Eye (tissue), 1 donor: ENCODE data around the gene SFMBT1.
A peak's percentile ranks its signal among the peaks of the same experiment; 100 is the strongest.

Experiments used
- DNase-seq: peaks from one replicate; pipeline ENCODE4 v3.0.0-alpha.2; 2015

SFMBT1 gene

DNA sequence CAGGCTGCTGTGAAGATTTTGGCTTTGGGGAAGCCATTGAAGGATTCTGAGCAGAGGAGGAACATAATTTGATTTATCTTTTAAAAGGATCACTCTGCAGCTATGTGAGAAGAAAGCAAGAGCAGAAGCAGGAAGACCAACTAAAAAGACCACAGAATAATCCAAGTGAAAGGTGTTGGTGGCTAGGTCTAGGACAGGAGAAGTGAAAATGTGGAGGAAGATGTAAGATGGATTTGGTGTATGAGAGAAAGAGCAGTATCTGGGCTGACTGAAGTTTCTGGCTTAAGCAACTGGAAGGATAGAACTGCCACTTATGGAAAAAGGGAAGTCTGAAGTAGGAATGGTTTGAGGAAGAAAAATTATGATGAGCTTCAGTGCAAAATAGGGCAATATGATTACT is 62.0 kb downstream of the SFMBT1 start:
- DNase-seq: no peak

DNA sequence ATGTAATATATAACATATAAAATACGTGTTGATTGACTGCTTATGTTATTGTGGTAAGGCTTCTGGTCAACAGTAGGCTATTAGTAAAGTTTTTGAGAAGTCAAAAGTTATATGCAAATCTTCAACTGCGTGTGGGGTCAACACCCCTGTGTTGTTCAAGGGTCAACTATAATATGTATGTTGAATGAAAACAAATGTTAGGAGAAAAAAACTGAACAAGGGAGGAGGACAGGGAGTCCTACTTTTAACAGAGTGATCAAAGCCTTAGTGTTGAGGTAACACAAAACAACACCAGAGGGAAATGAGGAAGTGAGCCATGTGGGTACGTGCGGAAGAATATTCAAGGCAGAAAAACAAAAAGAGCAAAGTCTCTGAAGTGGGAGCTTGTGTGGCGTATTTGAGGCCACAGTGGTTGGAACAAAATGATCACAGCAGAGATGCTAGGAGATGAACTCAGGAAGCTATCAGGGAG is 62.5 kb downstream of the SFMBT1 start:
- DNase-seq: no peak

DNA sequence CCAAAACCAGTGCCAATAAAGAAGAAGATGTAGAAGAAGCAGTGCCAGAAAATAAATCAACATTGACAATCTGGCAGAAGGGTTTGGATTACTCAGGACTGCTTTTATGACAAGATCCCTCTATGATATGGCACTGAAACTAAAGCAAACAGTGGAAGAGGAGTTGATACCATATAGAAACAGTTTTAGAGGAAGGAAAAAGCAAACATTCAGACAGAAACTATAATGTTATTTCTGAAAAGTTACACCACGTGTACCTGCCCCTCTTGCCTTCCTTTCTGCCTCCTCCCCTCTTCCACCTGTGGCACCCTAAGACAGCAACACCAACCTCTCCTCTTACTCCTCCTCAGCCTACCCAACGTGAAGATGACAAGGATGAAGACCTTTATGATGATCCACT is 63.0 kb downstream of the SFMBT1 start:
- DNase-seq: no peak

DNA sequence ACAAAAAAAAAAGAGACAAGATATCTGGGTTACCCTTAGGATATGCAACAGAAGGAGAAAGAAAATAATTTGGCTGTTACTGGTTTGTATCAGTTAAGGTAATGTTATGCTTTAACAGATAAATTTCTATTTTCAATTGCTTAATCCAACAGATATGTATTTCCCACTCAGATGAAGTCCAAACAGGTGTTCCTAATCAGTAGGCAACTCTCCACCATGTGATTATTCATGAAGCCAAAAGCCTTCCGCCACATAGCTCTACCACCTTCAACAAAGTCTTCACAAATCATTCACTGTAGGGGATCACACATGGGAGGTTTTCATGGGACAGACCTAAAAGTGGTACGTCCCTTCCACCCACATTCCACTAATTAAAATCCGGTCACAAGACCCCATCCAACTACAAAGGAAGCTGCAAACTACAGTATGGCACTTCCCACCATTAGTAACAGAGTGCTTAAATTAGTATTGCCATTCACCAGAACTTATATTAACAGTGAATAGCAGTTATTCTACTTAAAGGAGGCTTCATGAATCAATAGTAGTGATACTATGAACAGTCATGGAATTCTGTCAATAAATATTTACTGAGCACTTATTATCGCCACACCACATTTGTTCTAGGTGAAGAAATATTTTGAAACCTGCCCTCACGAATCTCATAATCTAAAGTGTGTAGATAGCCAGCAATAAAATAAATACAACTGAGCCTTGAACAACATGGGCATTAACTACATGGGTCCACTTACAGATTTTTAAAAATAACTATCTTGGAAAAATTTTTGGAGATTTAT is 66.5 kb downstream of the SFMBT1 start:
- no peak for DNase-seq

DNA sequence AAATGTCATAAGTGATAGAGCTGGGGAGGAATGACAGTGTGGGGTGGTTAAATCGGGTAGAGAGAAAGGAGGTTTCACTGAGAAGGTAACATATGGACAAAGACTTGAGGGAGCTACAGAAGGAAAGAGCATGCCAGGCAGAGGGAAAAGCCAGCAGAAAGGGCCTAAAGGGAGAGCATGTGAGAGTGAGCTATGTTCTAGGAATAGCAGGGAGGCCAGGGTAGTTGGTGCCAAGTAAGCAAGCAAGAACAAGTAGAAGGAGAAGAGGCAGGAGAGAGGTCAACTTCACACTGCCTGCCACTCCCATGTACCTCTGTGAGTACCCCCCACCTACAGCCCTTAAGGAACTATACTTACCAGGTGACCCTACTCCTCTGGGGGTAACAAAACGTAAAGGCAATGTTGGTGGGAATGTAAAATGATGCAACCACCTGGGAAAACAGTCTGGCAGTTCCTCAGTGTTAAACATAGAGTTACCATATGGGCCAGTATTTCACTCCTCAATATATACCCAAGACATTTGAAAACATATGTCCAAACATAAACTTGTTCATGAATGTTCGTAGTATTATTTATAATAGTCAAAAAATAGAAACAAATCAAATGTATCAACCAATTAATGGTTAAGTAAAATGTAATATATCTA is 67.6 kb downstream of the SFMBT1 start:
- DNase-seq: no peak

DNA sequence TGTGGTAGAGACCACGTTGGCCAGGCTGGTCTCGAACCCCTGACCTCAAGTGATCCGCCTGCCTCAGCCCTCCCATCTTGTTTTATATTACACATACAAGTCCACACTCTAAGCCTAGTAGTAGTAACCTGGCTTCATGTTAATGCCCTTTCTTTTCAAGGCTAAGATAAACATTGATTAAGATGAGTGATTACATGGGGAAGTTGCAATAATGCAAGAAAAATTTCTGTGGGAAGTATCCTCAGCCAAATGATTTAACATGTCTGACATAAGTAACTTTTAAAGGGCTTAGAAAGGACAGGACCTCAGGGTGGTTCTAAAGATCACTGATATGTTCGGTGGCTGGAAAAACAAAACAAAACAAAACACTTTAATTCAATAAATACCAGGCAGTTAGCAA is 72.1 kb downstream of the SFMBT1 start:
- DNase-seq: no peak

DNA sequence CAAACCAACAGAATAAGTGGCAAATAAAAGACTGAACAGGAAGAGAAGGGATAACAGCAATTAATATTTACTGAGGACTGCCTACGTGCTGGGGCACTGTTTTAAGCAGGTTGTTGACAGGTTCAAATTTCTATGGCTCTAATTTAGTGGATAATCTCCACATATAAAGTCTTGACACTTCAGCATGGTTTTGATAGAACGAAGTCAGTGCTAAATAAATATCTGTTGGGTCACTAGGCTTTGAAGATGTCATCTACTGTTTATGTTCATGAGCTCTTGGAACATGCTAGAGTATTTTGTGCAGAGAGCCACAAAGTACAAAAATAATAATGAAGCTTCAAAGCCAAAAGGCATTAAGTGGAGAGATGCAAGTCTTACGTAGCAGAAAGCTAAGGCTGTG is 74.0 kb downstream of the SFMBT1 start:
- no peak for DNase-seq

DNA sequence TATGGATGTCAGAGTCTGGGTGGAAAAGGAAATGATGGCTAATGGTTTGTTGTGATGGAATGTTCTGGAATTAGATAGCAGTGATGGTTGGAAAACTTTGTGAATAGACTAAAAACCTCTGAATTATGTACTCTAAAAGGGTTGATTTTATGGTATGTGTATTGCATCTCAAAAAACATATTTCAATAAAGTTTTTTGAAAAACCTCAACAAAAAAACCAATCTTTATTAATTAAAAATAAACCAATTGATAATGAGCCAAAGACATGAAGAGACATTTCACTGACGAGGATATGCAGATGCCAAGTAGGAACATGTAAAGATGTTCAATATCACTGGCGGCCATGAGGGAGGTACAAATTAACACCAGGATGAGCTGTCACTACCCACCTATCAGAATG is 78.5 kb downstream of the SFMBT1 start:
- no peak for DNase-seq

DNA sequence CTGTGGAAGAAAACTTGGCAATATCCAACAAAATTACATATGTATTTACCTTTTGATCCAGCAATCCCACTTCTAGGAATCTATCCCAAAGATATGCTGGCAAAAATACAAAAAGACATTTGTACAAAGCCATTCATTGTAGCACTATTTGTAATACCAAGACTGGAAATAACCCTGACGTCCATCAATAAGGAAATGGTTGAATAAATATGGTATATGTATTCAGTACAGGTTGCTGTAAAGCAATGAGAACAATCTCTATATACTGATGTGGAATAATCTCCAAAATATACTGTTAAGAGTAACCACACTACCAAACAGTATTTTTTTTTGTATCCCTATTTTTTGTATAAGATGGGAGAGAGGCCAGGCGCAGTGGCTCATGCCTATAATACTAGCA is 83.7 kb downstream of the SFMBT1 start:
- DNase-seq: no peak

DNA sequence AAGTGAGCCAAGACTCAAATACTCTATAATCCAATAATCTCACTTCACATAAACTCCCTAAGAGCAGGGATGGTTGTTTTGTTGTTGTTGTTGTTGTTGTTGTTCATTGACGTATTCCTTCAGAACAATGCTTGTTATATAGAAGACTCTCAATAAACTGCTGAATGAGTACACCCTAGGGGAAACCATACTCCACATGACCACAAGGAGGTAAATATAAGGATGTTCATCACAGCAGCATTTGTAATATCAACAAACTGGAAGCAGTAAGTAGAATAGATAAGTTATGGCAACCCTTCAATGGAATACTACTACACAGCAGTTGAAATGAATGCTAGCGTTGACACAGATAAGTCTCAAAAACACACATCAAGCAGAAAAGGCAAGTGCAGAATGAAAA is 86.1 kb downstream of the SFMBT1 start:
- no peak for DNase-seq

DNA sequence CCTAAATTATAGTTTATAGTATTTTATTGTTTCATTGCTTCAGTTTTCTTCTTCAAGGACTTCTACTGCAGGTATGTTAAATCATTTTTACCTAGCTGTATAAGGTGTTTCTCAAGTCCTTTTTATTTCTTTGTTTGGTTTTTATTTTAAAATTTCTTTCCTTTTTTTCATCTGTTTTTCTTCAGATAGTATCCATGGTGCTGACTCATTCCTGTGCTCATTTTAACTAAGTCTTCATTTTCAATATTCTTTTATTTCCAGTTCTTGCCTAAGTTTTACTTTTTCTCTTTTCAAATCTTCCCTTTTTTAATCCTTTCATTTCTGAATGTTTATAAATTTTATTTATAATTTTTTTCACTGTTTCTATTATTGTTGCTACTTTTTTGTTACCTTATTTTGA is 106.3 kb downstream of the SFMBT1 start:
- no peak for DNase-seq

DNA sequence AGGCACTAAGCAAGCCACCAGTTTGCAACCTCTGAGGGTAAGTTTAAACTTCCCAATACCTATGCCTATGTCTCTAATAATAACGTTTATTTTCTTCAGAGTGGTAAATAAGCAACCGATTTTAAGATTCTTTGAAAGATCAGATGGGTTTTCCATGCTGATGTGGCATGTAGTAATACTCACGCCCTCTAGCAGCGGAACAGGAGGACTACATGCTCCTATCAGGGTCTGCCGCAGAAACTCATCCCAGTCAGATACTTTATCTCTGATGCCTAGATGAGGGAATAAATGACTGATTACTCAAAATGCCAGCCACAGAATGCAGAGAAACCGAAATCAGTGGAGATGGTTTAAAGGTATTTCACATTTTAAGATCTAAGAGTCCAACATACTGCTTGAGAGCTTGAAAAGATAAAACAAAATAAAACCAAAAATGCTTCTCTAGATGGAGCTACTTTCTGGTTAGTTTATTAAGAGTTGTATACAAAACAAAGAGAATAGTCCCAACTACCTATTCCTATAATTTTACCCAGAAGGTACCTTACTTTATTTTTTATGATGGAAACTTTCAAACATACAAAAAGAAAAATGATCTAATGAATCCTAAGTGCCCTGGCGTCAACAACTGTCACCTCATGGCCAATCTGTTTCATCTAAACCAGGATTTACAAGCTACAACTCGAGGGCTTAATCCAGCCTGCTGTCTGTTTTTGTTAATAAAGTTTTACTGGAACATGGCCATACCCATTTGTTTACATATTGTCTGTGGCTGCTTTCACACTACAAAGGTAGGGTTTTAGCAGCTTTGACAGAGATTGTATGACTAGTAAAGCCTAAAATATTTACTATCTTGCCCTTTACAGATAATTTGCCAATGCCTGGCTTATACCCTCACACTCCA is 111.0 kb downstream of the SFMBT1 start:
- DNase-seq: peak; percentile 71

DNA sequence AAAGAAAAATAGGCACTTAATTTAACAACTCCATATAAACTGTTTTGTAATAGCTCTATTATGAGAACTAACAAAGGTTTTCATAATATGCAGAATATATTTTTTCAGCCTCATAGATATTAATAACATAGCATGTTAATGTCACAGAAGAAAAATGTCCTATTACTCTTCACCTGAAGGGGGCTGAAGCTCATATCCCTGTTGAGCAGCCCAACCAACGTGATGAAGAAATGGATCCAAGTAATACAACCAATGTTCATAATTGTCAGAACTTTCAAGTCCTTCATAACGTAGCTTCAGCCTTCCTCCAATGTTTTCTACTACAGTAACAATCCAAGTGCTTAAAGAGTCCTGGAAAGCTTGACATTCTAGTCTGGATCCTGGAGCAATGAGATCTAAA is 114.0 kb downstream of the SFMBT1 start:
- DNase-seq: no peak

DNA sequence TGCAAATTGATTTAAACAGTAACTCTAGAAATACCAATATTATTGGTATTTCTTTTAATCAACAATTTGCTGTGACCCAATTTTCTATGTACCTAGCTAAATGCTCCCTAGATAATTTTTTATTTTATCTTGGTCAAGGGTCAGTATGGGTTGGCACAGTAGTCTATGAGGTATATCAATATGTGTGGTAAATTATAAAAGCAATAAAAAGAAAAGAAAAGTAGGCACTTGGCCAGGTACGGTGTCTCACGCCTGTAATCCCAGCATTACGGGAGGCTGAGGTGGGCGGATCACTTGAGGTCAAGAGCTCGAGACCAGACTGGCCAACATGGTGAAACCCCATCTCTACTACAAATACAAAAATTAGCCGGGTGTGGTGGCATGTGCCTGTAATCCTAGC is 114.5 kb downstream of the SFMBT1 start:
- no peak for DNase-seq

DNA sequence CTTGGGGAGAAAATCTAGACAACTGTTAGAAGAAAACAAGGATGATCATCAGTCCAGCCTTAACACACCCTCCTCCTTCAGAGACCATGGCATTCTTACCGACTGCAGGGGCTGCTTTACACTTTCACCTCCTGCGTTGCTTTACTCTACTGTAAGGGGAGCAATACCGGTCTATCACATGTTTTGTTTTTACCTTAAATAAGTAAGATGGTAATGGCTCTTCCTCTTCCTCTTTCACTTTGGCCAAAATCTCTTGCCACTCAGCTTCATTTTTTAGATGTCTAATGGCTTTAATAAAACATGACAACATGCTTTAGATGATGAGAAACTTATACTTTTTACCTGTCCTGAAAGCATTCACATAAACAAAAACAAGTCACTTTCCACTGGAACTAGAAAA is 115.1 kb downstream of the SFMBT1 start:
- no peak for DNase-seq

DNA sequence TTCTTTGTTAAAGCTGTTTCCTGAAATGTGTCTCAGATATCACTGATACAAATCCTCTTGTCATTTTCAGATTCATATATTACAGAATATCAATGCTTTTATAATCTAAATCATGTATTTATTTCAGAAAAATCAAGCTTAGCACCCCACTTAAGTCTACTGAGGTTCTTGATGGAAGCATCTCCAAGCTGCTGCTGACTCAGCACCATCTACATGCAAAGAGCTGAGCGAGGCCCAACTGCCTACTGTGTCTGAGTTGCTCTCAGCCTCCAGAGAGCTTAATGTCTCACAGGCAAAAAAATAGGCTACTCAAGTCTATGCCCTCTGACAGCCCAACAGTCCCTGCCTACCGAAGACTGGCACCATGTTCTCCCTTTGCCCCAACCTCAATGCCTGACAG is 119.3 kb downstream of the SFMBT1 start:
- DNase-seq: no peak

DNA sequence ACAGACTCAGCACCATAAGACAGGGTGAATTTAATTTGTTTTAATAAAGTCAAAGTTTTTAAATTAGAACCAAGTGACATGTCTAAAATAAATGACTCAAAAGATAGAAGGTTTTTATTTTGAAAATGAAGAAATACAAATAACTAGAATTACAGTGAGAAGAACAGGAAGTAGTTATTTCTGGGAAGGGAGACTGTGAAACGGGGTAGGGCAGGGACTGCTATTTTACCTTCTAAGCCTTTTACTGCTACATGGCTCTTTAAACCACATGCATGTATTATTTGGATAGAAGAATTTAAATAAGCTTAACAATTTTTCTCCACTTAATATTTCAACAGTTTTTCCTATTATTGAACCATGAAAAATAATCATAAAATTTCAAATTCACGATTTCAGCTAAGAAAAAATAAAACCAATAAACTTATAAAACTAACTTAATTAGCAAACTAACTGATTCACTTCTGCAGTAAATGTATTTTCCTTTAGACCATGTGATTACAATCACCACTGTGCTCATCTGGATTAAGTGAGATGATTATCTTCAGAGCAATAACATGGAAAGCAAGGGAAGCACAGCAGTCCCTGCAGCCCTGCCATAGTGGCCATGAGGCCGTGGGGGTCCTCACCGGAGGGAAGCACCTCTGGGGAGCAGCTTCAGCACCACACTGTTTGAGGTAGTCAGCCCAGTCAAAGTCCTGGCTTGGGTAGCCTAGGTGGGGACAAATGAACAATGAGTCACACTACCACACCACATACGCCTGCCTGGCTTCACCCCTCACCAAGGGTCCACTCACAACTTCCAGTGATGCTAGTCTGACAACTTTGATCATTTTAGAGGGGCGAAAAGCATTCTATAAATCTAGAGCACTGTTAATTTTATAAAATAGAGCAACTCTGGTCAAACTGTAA is 120.2 kb downstream of the SFMBT1 start:
- DNase-seq: no peak

DNA sequence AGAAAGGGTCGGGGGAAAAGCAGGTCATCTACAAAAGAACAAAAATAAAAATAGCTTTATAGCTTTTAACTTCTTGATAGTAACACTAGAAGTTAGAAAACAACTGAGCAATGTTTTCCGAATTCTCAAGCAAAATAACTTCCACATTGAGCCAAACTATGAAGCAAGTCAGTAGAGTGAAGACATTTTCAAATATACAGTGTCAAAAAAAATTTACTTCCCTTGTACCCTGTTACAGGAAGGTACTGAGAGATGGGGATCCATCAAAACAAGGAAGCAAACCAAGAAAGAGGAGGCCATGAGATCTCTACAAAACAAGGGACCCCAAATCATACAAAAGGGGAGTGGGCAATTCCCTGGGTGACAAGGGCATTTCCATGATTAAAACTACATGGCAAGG is 121.9 kb downstream of the SFMBT1 start:
- no peak for DNase-seq

DNA sequence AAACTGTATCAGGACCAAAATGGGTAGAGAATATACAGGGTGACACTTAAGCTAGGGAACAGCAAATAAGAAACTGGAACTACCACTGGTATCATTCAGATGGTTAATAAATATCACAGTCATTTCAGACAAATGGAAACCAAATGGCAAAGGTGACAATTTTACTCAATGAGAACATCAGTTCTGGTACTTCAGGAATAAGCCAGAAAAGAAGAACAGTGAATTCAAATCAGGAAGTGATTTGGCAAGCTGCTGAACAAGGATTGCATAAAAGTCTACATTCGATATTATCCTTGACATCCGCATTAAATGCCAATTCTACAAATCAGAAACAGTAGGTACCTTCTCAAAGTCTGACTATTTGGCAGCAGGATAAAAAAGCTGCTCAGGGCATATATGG is 125.0 kb downstream of the SFMBT1 start:
- DNase-seq: no peak

DNA sequence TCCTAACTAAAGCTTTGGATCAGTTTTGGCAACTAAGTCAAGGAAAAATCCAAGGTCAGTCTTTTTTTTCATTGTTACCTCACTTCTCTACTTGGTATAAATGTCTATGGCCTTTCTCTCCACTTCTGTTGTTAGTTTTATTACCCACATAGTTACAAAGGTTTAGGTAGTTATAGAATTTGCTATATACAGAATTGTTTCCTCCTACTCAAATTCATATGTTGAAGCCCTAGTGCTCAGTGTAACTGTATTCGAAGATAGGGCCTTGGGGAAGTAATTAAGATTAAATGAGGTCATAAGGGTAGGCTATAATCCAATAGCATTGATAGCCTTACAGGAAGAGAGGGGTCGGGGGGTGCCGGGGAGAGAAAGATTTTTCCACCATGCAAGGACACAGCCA is 128.8 kb downstream of the SFMBT1 start:
- DNase-seq: no peak

DNA sequence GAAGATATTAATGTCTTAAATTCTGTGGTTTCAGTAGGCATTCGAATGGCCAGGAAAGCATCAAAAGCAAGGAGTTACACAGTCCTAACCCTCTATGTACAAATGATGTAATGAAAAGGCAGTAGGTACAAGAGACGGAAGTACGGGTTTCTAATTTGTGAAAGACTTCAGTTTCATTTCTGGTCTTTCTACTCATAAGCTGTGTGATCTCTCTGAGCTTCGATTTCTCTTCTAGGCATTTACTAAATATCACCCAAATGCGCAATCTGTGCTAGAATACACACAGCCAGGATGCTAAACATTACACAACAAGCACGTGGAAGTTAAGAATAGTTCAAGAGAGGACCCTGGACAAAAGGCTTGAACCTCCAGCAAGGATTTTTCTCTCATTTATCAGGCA is 130.6 kb downstream of the SFMBT1 start:
- no peak for DNase-seq

DNA sequence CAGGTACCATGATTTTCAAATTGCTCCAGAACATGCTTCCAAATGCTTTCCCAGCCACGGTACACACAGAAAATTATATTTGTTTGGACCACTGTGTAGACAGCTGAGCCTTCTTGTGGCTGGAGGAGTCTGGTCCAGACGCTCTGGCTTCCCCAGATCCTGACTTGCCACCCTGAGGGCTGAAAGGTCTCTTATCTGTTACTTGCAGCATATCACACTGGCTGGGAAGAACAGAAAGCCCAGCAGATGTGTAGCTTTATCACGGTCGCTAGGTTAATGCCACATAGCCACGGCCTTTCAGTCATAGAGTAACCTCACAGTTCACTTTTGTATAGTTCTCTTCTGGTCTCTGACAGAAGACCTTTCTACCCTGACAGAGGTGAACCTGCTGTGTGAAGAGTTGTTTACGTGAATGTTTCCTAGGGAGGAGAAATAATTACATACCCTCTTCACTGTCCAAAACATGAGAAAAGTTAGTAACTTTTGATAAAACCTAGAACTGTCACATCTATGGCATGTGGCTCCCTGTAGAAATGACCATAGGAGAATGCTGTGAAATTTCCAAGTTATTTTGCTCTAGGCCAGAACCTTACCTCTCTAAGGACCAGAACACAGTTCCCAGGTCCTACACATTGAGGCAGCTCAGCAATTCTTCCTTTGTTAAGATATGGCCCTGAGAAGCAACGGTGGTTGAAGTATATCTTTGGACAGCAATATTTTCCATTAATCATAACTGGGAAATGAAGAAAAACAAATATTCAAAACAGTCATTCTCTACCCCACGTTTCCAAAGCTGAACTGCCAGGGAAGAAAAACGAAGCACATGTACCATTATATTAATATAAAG is 132.8 kb downstream of the SFMBT1 start:
- DNase-seq: no peak
